ENCODE results near the gene GASK1B.

GASK1B gene

GRCh38 chr4:158146736-158147135, 26.1 kb downstream of the GASK1B start:
- DNase-seq (ENCODE audit: low read depth, low spot score) = no peak
- H3K9me3 ChIP-seq (ENCODE audit: control insufficient read depth, insufficient read depth, low read length) = no peaks in the 10 kb centered on the region
- no peaks in the 10 kb centered on the region for H3K27me3 ChIP-seq (ENCODE audit: control insufficient read depth, insufficient read depth, low read length)
- H3K4me3 ChIP-seq (ENCODE audit: low read length) = no peak overlapping the region
- no peaks in the 10 kb centered on the region for H3K36me3 ChIP-seq (ENCODE audit: control insufficient read depth, insufficient read depth, low read length)
- no CpG with 5 or more reads among the region's 1 CpG for WGBS (ENCODE audit: insufficient coverage, insufficient read length)
- H3K4me1 ChIP-seq (ENCODE audit: control insufficient read depth, insufficient read depth, low read length) = no peaks in the 10 kb centered on the region
- no peak overlapping the region for H3K27ac ChIP-seq (ENCODE audit: low read length)

- no peak overlapping the region for H3K27ac ChIP-seq (ENCODE audit: low read length)
- H3K36me3 ChIP-seq (ENCODE audit: control insufficient read depth, insufficient read depth, low read length) = no peaks in the 10 kb centered on the region
- no CpG with 5 or more reads among the region's 5 CpGs for WGBS (ENCODE audit: insufficient coverage, insufficient read length)
- H3K4me1 ChIP-seq (ENCODE audit: control insufficient read depth, insufficient read depth, low read length) = no peaks in the 10 kb centered on the region
- no peak overlapping the region for H3K4me3 ChIP-seq (ENCODE audit: low read length)
- no peaks in the 10 kb centered on the region for H3K27me3 ChIP-seq (ENCODE audit: control insufficient read depth, insufficient read depth, low read length)
- no peaks in the 10 kb centered on the region for H3K9me3 ChIP-seq (ENCODE audit: control insufficient read depth, insufficient read depth, low read length)
- DNase-seq (ENCODE audit: low read depth, low spot score) = no peak
These were observed 33.7 kb downstream of the GASK1B start for GRCh38 chr4:158139086-158139485.

GRCh38 chr4:158134222-158134621, 38.6 kb downstream of the GASK1B start:
- no peaks in the 10 kb centered on the region for H3K36me3 ChIP-seq (ENCODE audit: control insufficient read depth, insufficient read depth, low read length)
- no peaks in the 10 kb centered on the region for H3K4me1 ChIP-seq (ENCODE audit: control insufficient read depth, insufficient read depth, low read length)
- WGBS (ENCODE audit: insufficient coverage, insufficient read length) = no CpG with 5 or more reads among the region's 2 CpGs
- DNase-seq (ENCODE audit: low read depth, low spot score) = no peak
- no peaks in the 10 kb centered on the region for H3K9me3 ChIP-seq (ENCODE audit: control insufficient read depth, insufficient read depth, low read length)
- H3K27me3 ChIP-seq (ENCODE audit: control insufficient read depth, insufficient read depth, low read length) = no peaks in the 10 kb centered on the region
- H3K4me3 ChIP-seq (ENCODE audit: low read length) = no peak overlapping the region
- no peak overlapping the region for H3K27ac ChIP-seq (ENCODE audit: low read length)

- H3K4me1 ChIP-seq (ENCODE audit: control insufficient read depth, insufficient read depth, low read length) = no peaks in the 10 kb centered on the region
- no peak for DNase-seq (ENCODE audit: low read depth, low spot score)
- no peak overlapping the region for H3K4me3 ChIP-seq (ENCODE audit: low read length)
- H3K27ac ChIP-seq (ENCODE audit: low read length) = no peak overlapping the region
- H3K27me3 ChIP-seq (ENCODE audit: control insufficient read depth, insufficient read depth, low read length) = no peaks in the 10 kb centered on the region
- H3K9me3 ChIP-seq (ENCODE audit: control insufficient read depth, insufficient read depth, low read length) = no peaks in the 10 kb centered on the region
- H3K36me3 ChIP-seq (ENCODE audit: control insufficient read depth, insufficient read depth, low read length) = no peaks in the 10 kb centered on the region
- WGBS (ENCODE audit: insufficient coverage, insufficient read length) = no CpG with 5 or more reads among the region's 4 CpGs
These were observed 39.3 kb downstream of the GASK1B start for GRCh38 chr4:158133551-158133950.

- Histone ChIP-seq H3K36me3 (ENCODE audit: control insufficient read depth, insufficient read depth, low read length) (no peaks in the 10 kb centered on the region), H3K27ac (ENCODE audit: low read length) (no peak overlapping the region), H3K4me3 (ENCODE audit: low read length) (no peak overlapping the region), H3K4me1 (ENCODE audit: control insufficient read depth, insufficient read depth, low read length) (no peaks in the 10 kb centered on the region), H3K9me3 (ENCODE audit: control insufficient read depth, insufficient read depth, low read length) (no peaks in the 10 kb centered on the region), H3K27me3 (ENCODE audit: control insufficient read depth, insufficient read depth, low read length) (no peaks in the 10 kb centered on the region)
- no CpG with 5 or more reads among the region's 1 CpG for WGBS (ENCODE audit: insufficient coverage, insufficient read length)
- no peak for DNase-seq (ENCODE audit: low read depth, low spot score)
These were observed 41.8 kb downstream of the GASK1B start for GRCh38 chr4:158131027-158131426.

GRCh38 chr4:158130204-158130603, 42.6 kb downstream of the GASK1B start:
- no CpG with 5 or more reads among the region's 2 CpGs for WGBS (ENCODE audit: insufficient coverage, insufficient read length)
- no peak for DNase-seq (ENCODE audit: low read depth, low spot score)
- no peaks in the 10 kb centered on the region for H3K36me3 ChIP-seq (ENCODE audit: control insufficient read depth, insufficient read depth, low read length)
- no peaks in the 10 kb centered on the region for H3K4me1 ChIP-seq (ENCODE audit: control insufficient read depth, insufficient read depth, low read length)
- H3K9me3 ChIP-seq (ENCODE audit: control insufficient read depth, insufficient read depth, low read length) = no peaks in the 10 kb centered on the region
- no peak overlapping the region for H3K4me3 ChIP-seq (ENCODE audit: low read length)
- H3K27me3 ChIP-seq (ENCODE audit: control insufficient read depth, insufficient read depth, low read length) = no peaks in the 10 kb centered on the region
- no peak overlapping the region for H3K27ac ChIP-seq (ENCODE audit: low read length)

GRCh38 chr4:158129694-158130093, 43.1 kb downstream of the GASK1B start:
- Histone ChIP-seq H3K36me3 (ENCODE audit: control insufficient read depth, insufficient read depth, low read length) (no peaks in the 10 kb centered on the region), H3K4me3 (ENCODE audit: low read length) (no peak overlapping the region), H3K4me1 (ENCODE audit: control insufficient read depth, insufficient read depth, low read length) (no peaks in the 10 kb centered on the region), H3K27ac (ENCODE audit: low read length) (no peak overlapping the region), H3K27me3 (ENCODE audit: control insufficient read depth, insufficient read depth, low read length) (no peaks in the 10 kb centered on the region), H3K9me3 (ENCODE audit: control insufficient read depth, insufficient read depth, low read length) (no peaks in the 10 kb centered on the region)
- no peak for DNase-seq (ENCODE audit: low read depth, low spot score)
- WGBS (ENCODE audit: insufficient coverage, insufficient read length) = no CpG with 5 or more reads among the region's 2 CpGs

- H3K27ac ChIP-seq (ENCODE audit: low read length) = no peak overlapping the region
- H3K4me1 ChIP-seq (ENCODE audit: control insufficient read depth, insufficient read depth, low read length) = no peaks in the 10 kb centered on the region
- no peaks in the 10 kb centered on the region for H3K9me3 ChIP-seq (ENCODE audit: control insufficient read depth, insufficient read depth, low read length)
- H3K4me3 ChIP-seq (ENCODE audit: low read length) = no peak overlapping the region
- no peaks in the 10 kb centered on the region for H3K27me3 ChIP-seq (ENCODE audit: control insufficient read depth, insufficient read depth, low read length)
- H3K36me3 ChIP-seq (ENCODE audit: control insufficient read depth, insufficient read depth, low read length) = no peaks in the 10 kb centered on the region
- WGBS (ENCODE audit: insufficient coverage, insufficient read length) = no CpG with 5 or more reads among the region's 5 CpGs
- no peak for DNase-seq (ENCODE audit: low read depth, low spot score)
These were observed 44.3 kb downstream of the GASK1B start for GRCh38 chr4:158128540-158128939.

- no CpG with 5 or more reads among the region's 1 CpG for WGBS (ENCODE audit: insufficient coverage, insufficient read length)
- no peaks in the 10 kb centered on the region for H3K4me1 ChIP-seq (ENCODE audit: control insufficient read depth, insufficient read depth, low read length)
- no peaks in the 10 kb centered on the region for H3K36me3 ChIP-seq (ENCODE audit: control insufficient read depth, insufficient read depth, low read length)
- DNase-seq (ENCODE audit: low read depth, low spot score) = no peak
- H3K9me3 ChIP-seq (ENCODE audit: control insufficient read depth, insufficient read depth, low read length) = no peaks in the 10 kb centered on the region
- H3K27ac ChIP-seq (ENCODE audit: low read length) = no peak overlapping the region
- H3K27me3 ChIP-seq (ENCODE audit: control insufficient read depth, insufficient read depth, low read length) = no peaks in the 10 kb centered on the region
- H3K4me3 ChIP-seq (ENCODE audit: low read length) = no peak overlapping the region
These were observed 47.5 kb downstream of the GASK1B start for GRCh38 chr4:158125310-158125709.

Data from iPS DF 6.9 (cell line).